ENCODE results near the gene PRSS58.

DNA sequence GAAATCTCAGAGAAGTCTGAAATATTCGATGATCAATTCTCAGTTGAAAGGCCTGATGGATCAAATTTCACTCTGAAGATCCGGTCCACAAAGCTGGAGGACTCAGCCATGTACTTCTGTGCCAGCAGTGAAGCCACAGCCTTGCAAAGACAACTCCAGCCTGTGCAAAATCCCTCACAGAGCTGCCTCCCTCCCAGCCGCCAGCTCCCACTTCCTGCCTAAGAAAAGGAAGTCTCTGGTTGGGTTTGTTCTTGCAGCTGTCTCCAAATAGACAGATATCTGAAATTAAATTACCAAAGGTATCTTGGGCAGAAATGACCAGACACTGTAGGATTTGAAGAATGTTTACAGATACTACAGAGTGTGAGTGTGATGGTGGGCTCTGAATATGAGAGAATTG is 43.4 kb upstream of the PRSS58 start:
- TF ChIP-seq, protein P1, sequence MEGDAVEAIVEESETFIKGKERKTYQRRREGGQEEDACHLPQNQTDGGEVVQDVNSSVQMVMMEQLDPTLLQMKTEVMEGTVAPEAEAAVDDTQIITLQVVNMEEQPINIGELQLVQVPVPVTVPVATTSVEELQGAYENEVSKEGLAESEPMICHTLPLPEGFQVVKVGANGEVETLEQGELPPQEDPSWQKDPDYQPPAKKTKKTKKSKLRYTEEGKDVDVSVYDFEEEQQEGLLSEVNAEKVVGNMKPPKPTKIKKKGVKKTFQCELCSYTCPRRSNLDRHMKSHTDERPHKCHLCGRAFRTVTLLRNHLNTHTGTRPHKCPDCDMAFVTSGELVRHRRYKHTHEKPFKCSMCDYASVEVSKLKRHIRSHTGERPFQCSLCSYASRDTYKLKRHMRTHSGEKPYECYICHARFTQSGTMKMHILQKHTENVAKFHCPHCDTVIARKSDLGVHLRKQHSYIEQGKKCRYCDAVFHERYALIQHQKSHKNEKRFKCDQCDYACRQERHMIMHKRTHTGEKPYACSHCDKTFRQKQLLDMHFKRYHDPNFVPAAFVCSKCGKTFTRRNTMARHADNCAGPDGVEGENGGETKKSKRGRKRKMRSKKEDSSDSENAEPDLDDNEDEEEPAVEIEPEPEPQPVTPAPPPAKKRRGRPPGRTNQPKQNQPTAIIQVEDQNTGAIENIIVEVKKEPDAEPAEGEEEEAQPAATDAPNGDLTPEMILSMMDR (IDR thresholded peaks at IDR 0.05), result no peak
- no peak for TF ChIP-seq EZH2 (IDR thresholded peaks at IDR 0.05)
